Stimulated activated CD8-positive, alpha-beta memory T cell treated with anti-CD3 and anti-CD28 coated beads, Interleukin-2, amount 100 ng/mL, for 1 hour (primary cell): ENCODE data around the gene ABCC8.
A peak's percentile ranks its signal among the peaks of the same experiment; 100 is the strongest.

ENCODE experiments used
- DNase-seq, 2 donors: peaks; one replicate each; pipeline ENCODE4 v3.0.0-alpha.2; 2020; ENCODE audit warnings: low read depth in 2 of 2

Gene ABCC8

GRCh38 chr11:17405232-17406005 is 71.2 kb downstream of the ABCC8 start:
- DNase-seq = no peak

- no peak for DNase-seq
These were observed 72.5 kb downstream of the ABCC8 start for GRCh38 chr11:17403980-17404759.

- DNase-seq = no peak
These were observed 74.2 kb downstream of the ABCC8 start for GRCh38 chr11:17402486-17402885.

- DNase-seq = no peak
These were observed 74.8 kb downstream of the ABCC8 start for GRCh38 chr11:17401841-17402240.

- no peak for DNase-seq
These were observed 75.3 kb downstream of the ABCC8 start for GRCh38 chr11:17401316-17401715.

GRCh38 chr11:17400048-17400775 is 76.4 kb downstream of the ABCC8 start:
- no peak for DNase-seq

- no peak for DNase-seq
These were observed 77.4 kb downstream of the ABCC8 start for GRCh38 chr11:17399236-17399635.

GRCh38 chr11:17397311-17398002 is 79.2 kb downstream of the ABCC8 start:
- DNase-seq = no peak

- DNase-seq = no peak
These were observed 79.9 kb downstream of the ABCC8 start for GRCh38 chr11:17396598-17397310.

GRCh38 chr11:17395978-17396377 is 80.7 kb downstream of the ABCC8 start:
- DNase-seq = no peak

- no peak for DNase-seq
These were observed 81.1 kb downstream of the ABCC8 start for GRCh38 chr11:17395554-17395961.

GRCh38 chr11:17394743-17395390 is 81.8 kb downstream of the ABCC8 start:
- no peak for DNase-seq

- no peak for DNase-seq
These were observed 83.2 kb downstream of the ABCC8 start for GRCh38 chr11:17393472-17393871.

GRCh38 chr11:17392872-17393271 is 83.8 kb downstream of the ABCC8 start:
- no peak for DNase-seq

GRCh38 chr11:17391493-17392355 is 84.9 kb downstream of the ABCC8 start:
- DNase-seq = no peak

GRCh38 chr11:17389957-17390649 is 86.5 kb downstream of the ABCC8 start:
- DNase-seq = no peak

GRCh38 chr11:17389211-17389956 is 87.3 kb downstream of the ABCC8 start:
- peak; percentile 63 to 75 for DNase-seq

- no peak for DNase-seq
These were observed 87.9 kb downstream of the ABCC8 start, which contains the start of gene KCNJ11 for GRCh38 chr11:17388609-17389210. Gene KCNJ11 (minus strand): TSS chr11:17388659. CDS start chr11:17388091, 568 bp downstream.
